Measurements from ENCODE around the gene IL22RA2.

DNA sequence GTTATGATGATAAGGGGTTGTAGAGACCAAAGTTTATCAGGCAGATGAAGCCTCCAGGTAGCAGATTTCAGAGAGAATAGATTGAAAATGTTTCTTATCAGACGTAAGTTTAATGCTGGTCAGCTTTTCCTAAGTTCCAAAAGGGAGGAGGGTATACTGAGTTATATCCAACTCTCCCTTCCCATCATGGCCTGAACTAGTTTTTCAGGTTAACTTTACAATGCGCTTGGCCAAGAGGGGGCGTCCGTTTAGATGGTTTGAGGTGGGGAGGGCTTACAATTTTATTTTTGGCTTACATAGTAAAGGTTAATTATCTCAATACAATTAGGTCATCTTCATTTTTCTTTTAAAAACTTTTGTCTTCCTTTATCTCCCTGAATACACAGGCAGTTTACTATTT is 19.4 kb upstream of the IL22RA2 start:
- TF ChIP-seq, protein P1, sequence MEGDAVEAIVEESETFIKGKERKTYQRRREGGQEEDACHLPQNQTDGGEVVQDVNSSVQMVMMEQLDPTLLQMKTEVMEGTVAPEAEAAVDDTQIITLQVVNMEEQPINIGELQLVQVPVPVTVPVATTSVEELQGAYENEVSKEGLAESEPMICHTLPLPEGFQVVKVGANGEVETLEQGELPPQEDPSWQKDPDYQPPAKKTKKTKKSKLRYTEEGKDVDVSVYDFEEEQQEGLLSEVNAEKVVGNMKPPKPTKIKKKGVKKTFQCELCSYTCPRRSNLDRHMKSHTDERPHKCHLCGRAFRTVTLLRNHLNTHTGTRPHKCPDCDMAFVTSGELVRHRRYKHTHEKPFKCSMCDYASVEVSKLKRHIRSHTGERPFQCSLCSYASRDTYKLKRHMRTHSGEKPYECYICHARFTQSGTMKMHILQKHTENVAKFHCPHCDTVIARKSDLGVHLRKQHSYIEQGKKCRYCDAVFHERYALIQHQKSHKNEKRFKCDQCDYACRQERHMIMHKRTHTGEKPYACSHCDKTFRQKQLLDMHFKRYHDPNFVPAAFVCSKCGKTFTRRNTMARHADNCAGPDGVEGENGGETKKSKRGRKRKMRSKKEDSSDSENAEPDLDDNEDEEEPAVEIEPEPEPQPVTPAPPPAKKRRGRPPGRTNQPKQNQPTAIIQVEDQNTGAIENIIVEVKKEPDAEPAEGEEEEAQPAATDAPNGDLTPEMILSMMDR (IDR thresholded peaks at IDR 0.05), result no peak
- TF ChIP-seq SMAD3 (CRISPR knock-in tag; IDR thresholded peaks at IDR 0.05; ENCODE audit: borderline replicate concordance), result no peak

All from WTC11 (cell line).